Inferior parietal cortex (tissue), 1 donor: Measurements from ENCODE around the gene HGS.
A peak's percentile ranks its signal among the peaks of the same experiment; 100 is the strongest.

Experiments
- DNase-seq: peaks from one replicate; pipeline ENCODE4 v3.0.0-alpha.2; 2016; ENCODE audit errors: extremely low spot score

The HGS gene, protein sequence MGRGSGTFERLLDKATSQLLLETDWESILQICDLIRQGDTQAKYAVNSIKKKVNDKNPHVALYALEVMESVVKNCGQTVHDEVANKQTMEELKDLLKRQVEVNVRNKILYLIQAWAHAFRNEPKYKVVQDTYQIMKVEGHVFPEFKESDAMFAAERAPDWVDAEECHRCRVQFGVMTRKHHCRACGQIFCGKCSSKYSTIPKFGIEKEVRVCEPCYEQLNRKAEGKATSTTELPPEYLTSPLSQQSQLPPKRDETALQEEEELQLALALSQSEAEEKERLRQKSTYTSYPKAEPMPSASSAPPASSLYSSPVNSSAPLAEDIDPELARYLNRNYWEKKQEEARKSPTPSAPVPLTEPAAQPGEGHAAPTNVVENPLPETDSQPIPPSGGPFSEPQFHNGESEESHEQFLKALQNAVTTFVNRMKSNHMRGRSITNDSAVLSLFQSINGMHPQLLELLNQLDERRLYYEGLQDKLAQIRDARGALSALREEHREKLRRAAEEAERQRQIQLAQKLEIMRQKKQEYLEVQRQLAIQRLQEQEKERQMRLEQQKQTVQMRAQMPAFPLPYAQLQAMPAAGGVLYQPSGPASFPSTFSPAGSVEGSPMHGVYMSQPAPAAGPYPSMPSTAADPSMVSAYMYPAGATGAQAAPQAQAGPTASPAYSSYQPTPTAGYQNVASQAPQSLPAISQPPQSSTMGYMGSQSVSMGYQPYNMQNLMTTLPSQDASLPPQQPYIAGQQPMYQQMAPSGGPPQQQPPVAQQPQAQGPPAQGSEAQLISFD

DNA sequence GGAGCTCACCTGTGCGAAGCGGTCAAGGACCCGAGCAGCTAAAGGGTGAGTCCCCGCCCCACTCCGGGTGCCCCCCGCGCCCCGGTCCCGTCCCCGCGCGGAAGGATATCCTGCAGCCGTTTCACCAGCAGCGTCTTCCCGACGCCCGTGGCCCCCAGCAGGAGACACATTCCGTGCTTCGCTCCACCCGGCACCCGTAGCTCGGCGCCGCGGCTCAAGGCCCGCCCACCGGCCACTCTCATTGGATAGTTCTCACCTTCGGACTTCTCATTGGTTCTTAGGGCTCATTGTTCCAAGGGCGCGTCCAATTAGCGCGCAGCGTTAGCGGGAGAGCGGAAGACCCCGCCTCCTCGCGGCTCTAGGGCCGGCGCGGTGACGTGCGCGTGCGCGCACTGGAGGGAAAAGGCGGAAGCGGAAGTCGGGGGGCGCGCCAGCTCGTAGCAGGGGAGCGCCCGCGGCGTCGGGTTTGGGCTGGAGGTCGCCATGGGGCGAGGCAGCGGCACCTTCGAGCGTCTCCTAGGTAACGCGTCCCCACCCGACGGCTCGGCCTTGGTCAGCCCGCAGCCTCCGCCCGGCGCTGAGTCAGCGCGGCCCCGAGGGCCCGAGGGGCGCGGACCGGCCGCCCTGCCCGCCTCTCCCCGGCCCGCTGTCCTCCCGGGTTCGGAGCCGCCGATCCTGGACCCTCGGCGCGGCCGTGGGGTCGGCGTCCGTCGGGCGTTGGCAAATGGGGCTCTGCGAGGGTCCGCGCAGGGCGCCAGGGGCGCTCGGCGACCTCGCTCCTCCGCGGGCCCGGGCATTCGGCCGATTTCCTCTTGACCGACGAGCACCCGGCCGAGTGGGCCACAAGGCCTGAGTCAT is at the start of gene HGS, which contains the start of gene ARL16:
TSS of gene HGS (plus strand) at position 428 of the 858 bp plus-strand sequence. CDS start at position 484, 56 bp downstream.
TSS of gene ARL16 (minus strand) at position 214 of the 858 bp plus-strand sequence. CDS start at position 170, 44 bp downstream.
- DNase-seq: peak; percentile 100

DNA sequence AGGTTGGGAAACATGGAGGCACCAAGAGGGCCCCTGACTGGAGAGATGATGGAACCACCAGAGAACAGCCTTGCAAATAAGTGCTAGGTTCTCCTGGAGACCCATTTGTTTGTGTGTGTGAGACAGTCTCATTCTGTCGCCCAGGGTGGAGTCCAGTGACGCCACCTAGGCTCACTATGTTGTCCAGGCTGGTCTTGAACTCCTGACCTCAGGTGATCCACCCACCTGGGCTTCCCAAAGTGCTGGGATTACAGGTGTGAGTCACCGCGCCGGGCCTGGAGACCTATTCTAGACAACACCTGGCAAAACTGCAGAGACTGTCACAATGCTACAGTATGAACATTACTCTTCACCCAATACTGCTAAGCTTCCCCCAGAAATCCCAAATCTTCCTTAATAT is 48.4 kb upstream of the HGS start:
- no peak for DNase-seq

DNA sequence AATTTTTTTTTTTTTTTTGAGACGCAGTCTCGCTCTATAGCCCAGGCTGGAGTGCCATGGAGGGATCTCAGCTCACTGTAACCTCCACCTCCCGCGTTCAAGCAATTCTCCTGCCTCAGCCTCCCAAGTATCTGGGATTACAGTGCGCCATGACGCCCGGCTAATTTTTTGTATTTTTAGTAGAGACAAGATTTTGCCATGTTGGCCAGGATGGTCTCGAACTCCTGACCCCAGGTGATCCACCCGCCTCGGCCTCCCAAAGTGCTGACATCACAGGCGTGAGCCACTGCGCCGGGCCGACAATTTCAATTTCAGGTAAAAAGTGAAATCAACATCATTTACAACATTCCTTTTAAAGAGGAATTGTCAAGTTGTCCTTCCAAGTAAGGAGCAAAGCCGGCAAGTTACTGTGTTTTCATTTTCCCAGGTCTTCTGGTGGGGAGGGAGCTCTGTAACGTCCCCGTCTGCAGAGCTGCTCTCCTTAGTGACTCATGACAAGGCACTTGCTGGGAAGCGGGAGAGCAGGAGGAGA is 47.8 kb upstream of the HGS start:
- DNase-seq: no peak

DNA sequence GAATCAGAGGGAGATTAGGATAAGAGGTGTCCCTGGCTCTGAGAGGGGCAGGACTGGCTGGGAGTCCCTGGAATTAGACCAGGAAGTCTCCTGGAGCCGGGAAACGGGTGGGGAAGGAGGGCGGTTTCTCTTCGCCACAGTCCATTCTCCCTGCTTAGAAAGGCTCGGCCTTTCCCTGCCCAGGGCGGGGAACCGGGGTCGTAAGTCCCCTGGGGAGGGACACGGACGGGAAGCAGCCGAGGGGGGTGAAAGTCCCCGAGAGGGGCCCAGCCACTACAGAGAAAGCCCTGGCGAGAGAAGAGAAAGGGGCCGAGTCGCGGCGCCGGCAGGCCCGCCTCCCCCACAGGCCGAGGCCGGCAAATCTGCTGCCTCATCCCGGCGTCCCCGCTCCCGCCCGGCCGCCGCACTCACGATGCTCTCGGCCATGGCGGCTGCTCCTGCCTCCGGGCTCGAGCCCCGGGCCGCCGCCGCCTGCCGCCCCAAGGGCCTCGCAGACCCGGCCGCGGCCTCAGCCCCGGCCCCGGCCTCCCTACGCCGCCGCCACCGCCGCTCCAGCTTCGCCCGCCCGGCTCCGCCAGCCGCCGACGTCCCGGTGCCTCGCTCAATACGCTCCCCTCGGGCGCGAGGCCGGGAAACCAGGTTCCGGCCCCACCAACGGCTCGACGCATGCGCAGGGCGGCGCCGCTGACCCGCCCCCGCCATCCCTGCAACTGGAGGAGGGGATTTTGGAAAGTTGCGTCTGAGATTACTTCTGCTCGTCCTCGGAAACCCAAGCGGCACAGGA is 47.1 kb upstream of the HGS start, which contains the start of the genes NPLOC4 and TSPAN10:
TSS of gene NPLOC4 (minus strand) at position 608 of the 784 bp plus-strand sequence. CDS start at position 426, 182 bp downstream.
TSS of gene TSPAN10 (plus strand) at position 692 of the 784 bp plus-strand sequence. CDS start 5,217 bp downstream, outside the sequence.
- peak; percentile 83 for DNase-seq

DNA sequence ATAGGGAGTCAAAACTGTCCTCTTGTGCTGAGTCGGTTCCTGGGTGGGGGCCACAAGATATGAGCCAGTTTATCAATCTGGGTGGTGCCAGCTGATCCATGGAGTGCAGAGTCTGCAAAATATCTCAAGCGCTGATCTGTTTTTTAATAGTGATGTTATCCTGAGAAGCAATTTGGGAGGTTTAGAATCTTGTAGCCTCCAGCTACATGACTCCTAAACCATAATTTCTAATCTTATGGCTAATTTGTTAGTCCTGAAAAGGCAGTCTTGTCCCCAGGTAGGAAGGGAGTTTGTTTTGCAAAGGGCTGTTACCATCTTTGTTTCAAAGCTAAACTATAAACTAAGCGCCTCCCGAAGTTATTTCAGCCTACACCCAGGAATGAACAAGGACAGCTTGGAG is 45.1 kb upstream of the HGS start:
- no peak for DNase-seq

DNA sequence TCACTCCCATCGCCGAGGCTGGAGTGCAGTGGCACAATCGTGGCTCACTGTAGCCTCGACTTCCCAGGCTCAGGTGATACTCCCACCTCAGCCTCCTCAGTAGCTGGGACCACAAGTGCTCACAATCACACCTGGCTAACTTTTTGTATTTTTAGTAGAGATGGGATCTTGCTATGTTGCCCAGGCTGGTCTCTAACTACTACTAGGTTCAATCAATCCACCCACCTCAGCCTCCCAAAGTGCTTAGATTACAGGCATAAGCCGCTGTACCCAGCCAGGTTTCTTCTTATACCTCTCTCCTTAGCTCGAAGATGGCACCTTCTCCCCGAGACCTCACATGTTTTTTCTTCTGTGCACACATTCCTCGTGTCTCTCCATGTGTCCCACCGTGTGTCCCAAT is 43.8 kb upstream of the HGS start:
- no peak for DNase-seq

DNA sequence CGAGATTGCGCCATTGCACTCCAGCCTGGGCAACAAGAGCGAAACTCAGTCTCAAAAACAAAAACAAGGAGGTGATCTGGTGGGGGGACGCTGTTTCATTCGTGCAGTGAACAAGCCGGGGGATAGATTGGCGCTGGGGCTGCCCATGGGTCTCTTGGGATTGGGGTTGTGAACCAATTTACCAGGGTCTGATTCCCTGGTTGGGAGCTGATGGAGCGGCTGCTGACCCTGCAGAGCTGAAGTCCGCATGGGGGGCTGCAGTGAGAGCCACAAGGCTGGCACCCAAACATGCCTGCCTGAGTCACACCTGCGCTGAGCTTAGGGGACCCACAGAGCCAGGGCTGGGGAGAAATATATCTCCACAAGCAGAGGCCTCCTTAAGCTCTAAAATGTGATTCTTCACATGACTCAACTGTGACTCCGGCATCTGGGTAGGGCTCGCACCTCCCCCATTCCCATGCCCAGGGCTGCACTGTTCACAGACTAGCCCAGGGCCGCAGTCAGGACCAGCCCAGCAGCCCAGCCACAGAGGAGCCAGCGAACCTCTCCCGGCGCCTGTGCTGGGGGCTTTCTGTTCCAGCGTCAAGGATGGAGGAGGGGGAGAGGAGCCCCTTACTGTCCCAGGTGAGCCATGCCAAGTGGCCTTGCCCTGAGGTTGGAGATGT is 41.9 kb upstream of the HGS start:
- DNase-seq: no peak

DNA sequence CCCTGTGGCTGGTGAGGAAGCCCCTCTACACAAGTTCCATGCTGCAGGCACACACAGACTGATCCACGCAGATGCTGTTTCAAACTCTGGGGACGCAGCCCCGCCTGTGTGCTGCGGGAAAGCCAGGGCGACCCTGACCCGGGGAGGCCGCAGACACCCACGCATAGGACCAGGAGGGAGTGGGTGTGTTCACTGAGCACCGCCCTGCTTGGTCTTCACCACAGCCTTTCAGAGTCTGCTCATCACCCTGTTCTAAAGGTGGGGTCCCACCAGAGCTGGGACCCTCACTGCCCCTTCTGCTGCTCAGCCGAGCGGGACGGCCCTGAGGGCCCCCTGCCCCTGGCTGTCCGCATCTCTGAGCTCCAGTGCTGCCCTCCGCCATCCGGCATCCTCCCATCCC is 39.3 kb upstream of the HGS start:
- DNase-seq: no peak

DNA sequence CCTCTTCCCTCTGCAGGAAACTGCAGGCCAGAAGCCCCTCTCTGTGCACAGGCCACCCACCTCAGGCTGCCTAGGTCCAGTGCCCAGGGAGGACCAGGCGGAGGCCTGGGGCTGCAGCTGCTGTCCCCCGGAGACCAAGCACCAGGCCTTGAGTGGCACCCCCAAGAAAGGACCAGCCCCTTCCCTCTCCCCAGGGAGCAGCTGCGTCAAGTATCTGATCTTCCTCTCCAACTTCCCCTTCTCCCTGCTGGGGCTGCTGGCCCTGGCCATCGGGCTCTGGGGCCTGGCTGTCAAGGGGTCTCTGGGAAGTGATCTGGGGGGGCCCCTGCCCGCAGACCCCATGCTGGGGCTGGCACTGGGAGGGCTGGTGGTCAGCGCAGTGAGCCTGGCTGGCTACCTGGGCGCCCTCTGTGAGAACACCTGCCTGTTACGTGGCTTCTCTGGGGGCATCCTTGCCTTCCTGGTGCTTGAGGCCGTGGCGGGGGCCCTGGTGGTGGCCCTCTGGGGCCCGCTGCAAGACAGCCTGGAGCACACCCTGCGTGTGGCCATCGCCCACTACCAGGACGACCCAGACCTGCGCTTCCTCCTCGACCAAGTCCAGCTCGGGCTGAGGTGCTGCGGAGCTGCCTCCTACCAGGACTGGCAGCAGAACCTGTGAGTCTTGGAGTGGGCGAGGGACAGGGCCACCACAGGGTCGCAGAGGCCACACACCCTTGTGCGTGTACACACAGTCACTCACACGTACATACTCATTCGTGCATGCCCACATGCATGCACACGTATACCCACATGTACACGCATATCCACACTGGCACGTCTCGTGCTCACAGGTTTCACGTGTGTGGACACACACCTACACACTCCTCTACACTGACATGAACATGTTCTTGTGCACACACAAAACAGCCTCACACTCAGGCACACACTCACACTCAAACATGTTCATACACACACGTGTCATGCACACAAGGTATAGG is 38.5 kb upstream of the HGS start:
- DNase-seq: no peak

DNA sequence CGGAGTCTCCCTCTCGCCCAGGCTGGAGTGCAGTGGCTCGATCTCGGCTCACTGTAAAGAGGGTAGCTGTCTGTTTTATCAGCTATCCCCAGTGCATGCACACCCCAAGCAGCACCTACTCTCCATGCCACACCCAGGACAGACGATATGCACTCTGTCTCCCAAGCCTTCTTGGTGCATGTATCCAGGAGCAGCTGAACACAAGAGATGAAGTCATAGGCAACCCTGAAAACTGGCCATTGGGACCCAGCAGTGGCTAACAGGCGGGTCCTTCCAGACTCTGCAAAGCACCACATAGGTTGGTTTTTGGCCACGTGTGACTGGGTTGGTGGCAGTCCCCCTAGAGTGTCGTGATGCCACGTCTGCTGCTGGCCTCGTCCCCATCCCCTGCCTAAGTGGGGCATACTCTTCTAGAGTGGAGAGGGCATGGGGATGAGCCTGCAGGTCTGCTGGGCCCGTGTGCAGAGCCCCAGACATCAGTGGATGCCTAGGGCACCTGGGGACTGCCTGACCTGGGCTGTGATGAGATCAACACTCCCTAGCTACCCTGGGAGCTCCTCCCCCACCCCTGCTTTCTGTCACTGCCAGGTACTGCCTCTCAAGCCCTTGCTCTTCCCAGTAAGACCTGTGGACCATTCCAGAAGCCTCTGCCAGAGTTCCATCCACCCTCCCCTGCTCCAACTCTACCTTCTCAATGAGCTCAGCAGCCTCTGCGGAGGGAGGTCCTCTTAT is 36.8 kb upstream of the HGS start:
- DNase-seq: no peak

DNA sequence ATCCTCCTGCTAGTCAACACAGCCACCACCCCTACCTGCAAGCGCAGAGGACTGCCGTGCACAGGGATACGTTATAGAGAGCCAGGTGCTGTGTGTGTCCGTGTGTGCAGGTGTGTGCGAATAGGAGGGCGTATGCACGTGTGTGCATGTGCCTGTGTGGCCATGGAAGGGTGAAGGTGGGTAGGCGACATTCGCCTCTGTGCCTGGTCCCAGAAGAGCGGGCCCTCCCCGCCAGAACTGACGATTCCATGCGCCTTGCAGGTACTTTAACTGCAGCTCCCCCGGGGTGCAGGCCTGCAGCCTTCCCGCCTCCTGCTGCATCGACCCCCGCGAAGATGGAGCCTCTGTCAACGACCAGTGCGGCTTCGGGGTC is 36.2 kb upstream of the HGS start:
- no peak for DNase-seq

DNA sequence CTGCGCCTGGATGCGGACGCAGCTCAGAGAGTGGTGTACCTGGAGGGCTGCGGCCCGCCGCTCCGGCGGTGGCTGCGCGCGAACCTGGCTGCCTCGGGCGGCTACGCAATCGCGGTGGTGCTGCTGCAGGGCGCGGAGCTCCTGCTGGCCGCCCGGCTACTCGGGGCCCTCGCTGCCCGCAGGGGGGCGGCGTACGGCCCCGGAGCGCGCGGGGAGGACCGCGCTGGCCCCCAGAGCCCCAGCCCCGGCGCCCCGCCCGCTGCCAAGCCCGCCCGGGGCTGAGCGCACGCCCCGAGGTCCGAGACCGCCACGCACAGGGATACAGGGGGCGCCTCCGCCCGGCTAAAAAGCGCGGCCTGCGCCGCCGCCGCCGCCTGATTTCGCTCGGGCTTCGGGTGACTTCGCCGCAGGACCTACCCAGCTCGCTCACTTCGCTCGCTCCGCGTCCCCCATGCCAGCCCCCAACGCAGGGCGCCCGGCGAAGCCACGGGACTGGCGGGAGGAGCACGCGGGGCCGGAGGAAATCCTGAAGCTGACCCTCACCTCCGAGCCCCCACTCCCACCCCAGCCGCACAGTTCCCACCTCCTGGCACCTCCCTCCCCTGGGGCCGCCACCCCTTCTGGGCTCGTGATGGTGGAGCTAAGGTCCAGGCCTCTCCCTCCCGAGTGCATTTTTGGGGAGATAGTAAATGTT is 35.7 kb upstream of the HGS start:
- no peak for DNase-seq

DNA sequence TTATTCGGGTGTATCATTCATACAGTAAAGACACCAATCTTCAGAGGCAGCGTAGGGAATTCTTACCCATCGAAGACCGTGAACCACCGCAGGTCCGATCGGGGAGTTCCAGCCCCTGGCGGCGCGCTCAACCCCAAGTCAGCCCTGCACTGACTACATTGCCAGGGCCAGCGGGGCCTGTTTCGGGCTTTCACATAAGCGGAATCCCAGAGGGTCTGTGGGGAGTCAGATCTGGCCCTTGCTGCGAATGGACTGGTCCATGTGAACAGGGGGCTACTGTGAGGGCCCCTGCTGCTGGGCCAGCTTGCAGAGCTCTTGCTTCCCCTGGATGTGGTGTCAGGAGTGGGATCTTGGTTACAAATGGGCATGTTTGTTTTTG is 35.1 kb upstream of the HGS start:
- DNase-seq: no peak

DNA sequence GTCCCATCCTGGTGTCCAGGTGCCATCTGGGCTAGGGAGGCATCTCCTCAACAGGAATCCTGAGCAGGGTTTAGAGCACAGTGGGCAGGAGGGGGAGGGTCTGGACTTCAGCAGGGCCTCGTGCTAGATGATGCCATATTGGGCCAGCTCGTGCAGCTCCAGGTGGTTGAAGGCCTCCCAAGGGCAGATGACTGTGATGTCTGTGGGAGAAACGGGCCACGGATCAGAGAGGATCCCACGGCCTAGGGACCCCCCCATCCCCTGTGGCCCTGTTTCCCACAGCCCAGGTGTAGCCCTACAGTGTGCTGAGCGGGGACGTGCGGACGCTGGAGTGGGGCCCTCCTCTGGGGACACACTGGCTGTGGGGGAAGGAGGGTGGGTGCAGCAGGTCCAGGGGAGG is 32.9 kb upstream of the HGS start:
- no peak for DNase-seq

DNA sequence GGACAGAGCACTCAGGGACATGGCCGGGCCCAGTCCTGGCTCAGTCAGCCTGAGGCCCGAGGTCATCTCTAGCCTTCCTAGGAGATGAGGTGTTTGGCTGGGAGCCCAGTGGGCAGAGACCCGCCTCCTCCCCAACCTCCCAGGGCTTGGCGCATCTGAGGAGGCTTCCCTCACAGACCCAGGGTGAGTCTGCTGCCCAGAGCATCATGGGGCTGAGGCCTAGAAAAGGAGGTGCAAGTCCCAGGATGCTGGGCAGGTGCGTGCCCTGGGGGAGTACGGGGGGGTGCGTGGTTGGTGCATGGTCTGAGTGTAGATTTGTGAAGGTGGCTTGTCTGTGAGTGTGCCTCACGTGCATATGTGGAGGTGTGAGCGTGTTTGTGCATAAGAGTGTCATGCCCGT is 32.1 kb upstream of the HGS start:
- no peak for DNase-seq

DNA sequence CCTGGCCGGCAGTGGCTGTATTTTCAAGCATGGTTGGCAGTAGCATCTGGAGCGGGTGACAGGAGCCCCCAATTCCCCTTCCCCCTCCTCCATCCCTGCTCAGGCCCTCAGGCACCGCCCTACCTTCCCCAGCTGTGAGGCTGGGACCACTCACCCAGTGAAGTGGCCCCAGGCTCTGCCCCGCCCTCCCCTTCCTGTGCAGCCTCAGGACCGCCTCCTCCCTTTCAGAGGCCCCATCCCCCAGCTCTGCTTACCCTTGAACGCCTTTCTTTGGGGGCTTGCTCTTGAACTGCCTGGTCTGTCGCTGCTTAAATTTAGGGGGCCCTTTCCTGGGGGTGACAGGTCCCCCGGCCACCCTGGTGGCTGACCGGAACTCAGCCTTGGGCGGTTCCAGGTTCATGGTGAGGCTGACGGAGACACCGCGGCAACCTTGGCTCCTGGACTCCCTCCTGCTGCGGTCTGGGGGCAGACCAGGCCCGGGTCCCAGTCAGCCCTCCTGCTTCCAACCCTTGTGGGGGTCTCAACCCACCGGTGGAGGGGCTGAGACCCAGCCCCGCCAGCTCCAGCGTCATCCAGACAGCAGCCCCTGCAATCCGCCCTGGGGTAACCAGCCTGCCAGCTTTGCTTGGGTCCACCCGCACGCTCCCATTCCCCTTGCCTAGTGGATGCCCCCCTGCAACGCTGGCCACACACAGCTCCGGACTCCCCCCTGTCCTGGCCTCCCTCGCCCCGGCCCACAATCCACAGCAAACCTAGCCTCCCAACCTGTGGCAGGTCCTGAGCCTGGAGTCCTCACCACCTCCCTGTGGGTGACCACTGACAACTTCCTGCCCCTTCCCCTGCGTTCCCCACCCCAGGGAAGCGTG is 30.7 kb upstream of the HGS start:
- DNase-seq: no peak
